Stimulated activated CD8-positive, alpha-beta memory T cell treated with anti-CD3 and anti-CD28 coated beads, Interleukin-7, amount 100 ng/mL, for 4 hours (primary cell): ENCODE measurements around the gene MIA.
"Not testable (repeated sequence)": the region's sequence is repeated elsewhere in the genome, so short reads cannot be mapped to it uniquely, and the experiment has no call there.

Source experiments
- DNase-seq, 2 donors: peaks; one replicate each; pipeline ENCODE4 v3.0.0-alpha.2; 2020; ENCODE audit warnings: low read depth in 2 of 2

The MIA gene

DNA sequence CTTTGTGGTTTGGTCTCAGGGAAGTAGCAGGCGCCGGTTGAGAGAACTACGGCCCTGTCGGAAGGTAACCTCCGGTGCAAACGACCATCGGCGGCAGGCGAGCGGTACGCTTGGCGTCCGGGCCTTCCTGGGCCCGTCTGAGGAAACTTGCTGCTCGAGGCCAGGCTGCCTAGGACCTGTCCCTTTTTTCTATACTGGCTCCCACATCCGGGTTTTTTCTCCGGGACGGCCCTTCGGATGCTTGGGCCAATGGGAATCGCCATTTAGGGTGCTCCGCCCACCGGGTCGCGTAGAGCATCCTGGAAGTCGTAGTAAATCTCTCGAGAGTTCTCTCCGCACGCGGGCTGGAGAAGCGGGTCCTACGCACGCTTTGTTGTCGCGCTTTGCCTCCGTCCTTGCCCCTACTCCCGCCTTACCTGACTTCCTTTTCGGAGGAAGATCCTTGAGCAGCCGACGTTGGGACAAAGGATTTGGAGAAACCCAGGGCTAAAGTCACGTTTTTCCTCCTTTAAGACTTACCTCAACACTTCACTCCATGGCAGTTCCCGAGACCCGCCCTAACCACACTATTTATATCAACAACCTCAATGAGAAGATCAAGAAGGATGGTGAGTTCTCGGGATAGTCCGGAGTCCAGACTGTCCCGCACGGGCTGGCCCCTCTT, 24.3 kb upstream of the MIA start, which contains the start of gene SNRPA:
Gene SNRPA, plus strand, starts transcription at position 330 of the 664 bp plus-strand sequence. Its CDS starts 206 bp downstream, at position 536.
- DNase-seq = peak; percentile 93 to 95

DNA sequence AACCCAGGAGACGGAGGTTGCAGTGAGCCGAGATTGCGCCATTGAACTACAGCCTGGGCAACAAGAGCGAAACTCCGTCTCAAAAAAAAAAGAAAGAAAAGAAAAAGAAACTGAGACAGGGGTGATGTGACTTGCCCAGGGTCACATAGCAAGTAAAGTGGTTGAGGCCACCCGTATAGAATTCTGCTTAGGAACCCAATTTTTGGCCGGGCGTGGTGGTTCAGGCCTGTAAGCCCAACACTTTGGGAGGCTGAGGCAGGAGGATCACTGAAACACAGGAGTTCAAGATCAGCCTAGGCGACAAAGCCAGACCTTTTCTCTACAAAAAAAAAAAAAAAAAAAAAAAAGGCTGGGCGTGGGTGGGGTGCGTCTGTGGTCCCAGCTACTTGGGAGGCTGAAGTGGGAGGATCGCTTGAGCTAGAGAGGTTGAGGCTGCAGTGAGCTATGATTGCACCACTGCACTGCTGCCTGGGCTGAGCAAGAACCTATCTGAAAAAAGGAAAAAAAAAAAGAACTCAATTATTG, 23.0 kb upstream of the MIA start:
- DNase-seq = no peak

DNA sequence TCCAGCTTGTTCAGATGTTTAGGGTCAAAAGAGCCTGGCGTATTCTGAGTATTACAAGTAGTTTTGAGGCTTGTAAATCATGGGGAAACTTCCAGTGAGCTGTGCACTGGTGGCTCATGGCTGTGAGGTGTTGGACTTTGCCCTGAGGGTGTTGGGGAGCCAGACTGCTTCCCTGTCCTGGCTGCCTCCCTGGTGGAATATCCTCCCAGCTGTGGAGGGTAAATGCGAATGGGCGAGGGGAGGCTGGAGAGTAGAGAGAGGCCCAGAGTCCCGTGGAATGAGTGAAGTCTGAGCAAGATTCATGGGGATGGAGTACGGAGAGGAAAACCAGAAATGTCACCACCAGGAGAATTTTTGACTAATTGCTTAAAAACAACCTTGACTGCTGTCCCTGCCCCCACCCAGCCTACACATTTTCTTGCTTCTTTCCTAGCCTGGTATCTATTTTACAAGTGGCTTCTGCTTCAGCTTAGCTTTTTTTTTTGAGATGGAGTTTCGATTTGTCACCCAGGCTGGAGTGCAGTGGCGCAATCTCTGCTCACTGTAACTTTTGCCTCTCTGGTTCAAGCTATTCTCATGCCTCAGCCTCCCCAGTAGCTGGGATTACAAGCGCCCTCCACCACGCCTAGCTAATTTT, 20.6 kb upstream of the MIA start:
- DNase-seq = peak; percentile 43

DNA sequence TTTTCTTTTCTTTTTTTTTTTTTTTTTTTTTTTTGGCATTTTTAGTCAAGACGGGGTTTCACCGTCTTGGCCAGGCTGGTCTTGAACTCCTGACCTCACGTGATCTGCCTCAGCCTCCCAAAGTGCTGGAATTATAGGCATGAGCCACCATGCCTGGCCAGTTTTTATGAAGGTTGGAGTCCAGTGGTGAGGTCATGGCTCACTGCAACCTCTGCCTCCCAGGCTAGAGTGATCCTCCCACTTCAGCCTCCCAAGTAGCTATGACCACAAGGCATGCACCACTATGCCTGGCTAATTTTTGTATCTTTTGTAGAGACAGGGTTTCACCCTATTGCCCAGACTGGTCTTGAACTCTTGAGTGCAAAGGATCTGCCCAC, 20.1 kb upstream of the MIA start:
- DNase-seq = no peak

DNA sequence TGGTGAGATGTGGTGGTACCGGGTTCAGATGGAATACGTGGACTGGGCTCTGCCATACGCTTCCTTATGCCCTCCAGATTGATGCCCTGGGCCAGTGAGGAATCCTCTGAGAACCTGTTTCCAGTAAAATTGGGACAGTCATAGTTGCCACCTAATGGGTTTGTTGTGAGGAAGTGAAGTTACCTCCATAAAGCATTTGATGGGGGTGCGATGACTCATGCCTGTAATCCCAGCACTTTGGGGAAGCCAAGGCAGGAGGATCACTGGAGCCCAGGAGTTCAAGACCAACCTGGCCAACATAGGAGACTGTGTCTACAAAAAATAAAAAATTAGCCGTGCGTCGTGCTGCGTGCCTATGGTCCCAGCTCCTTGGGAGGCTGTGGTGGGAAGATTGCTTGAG, 19.5 kb upstream of the MIA start:
- DNase-seq = no peak

DNA sequence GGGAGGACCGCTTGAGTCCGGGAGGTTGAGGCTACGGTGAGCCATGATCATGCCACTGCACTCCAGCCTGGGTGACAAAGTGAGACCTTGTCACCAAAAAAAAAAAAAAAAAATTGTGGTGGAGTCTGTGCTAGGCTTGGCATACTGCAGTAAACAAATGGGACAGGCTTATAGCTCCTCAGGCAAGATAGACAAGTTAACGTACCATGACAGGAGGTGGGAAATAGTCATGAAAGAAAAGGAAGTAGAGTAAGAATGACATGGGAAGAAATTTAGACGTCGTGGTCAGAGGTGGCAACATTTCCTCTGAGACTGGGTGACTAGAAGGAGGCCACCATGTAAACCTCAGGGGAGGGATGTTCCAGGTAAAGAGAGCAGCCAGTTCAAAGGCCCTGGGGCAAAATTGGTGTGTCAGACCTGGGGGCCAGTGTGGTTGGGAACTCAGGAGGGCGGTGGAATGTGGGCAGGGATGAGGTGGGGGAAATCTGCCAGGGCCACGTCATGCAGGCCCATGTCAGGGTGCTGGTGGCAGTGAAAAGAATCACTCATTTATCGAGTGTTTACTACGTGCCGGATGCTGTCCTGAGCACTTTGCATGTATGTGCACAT, 18.7 kb upstream of the MIA start:
- peak; percentile 25 to 42 for DNase-seq

DNA sequence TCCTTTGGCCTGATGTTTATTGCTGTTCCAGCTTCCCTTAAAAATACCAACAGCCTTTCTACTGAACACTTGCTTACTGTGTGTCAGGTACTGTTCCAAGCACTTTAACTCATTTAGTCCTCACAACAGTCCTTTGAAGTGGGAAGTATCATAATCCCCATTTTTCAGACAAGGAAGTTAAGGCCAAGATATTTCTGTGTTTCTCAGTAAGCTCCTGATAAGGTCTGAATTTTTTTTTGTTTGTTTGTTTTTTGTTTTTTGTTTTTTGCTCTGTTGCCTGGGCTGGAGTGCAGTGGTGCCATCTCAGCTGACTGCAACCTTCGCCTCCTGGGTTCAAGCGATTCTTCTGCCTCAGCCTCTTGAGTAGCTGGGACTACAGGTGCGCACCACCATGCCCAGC, 16.8 kb upstream of the MIA start:
- no peak for DNase-seq

DNA sequence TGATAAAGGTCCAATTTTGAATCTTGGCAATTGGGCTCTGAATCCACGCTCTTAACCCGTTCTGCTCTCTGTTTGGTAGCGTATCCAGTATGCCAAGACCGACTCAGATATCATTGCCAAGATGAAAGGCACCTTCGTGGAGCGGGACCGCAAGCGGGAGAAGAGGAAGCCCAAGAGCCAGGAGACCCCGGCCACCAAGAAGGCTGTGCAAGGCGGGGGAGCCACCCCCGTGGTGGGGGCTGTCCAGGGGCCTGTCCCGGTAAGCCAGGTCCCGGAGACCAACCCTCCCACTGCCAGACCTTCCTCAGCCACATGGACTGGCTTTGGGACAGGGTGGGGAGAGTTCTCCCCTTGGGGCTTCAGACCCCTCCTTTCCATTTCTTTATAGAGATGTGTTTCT, 16.0 kb upstream of the MIA start:
- DNase-seq = no peak

DNA sequence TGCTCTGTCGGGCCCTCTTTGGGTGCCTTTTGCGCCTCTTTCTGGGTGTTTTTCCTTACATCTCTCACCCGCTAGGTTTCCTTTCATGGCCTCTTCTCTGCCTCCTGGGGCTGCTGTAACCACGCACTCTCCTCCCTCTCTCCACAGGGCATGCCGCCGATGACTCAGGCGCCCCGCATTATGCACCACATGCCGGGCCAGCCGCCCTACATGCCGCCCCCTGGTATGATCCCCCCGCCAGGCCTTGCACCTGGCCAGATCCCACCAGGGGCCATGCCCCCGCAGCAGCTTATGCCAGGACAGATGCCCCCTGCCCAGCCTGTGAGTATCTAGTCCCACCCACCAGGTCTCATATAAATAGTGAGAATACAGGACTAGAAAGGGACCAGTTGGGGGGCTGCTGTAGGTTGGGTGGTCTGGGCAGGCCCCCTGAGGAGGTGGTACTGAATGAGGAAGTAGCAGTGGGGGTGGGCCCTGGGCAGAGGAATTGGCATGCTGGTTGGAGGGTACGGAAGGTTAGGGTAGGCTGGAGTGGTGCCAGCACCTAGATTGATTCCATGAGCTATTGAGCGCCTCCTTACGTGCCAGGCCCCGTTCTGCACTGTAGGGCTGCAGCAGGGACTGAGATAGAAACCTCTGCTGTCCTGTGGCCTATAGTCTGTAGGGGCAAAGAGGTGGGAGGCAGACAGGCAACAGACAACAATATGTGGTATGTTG, 12.4 kb upstream of the MIA start:
- no peak for DNase-seq

DNA sequence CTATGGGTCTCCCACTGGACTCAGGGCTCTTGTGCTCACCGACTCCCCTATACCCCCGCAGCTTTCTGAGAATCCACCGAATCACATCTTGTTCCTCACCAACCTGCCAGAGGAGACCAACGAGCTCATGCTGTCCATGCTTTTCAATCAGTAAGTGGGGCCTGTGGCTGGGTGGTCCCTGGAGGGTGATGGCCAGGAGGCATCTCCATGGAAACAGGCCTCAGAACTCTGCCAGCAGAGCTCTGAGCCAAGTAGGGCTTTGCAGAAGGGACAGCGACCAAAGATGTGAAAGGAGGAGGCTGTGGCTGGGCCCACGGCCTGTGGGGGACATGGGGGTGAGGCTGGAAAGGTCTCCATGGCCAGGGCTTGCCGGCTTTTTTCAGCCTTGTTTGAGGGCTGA, 11.8 kb upstream of the MIA start:
- no peak for DNase-seq

DNA sequence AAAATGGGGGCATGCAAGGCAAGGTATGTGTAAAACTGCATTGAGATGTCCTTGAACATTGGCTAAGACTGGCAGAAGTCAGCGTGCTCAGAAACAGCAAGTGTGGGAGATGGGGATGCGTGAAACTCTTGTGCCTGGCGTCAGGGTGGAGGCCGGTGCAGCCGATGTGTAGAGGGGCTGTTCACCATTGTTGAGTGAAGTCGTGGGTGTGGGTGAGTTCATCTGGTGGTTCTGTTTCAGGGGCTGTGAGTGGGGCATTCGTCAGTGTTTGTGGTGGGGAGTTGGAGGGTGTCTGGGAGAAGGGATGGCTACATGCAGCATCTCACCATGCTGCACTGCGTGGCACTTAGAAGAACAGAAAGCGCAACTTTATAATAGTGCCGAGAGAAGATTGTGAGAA, 11.4 kb upstream of the MIA start:
- DNase-seq = no peak

DNA sequence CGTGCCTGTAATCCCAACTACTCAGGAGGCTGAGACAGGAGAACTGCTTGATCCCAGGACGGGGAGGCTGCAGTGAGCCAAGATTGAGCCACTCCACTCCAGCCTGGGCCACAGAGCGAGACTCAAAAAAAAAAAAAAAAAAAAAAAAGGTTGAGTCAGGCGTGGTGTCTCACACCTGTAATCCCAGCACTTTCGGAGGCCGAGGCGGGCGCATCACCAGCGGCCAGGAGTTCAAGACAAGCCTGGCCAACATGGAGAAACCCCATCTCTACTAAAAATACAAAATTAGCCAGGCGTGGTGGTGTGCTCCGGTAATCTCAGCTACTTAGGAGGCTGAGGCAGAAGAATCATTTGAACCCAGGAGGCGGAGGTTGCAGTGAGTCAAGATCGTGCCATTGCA, 8.9 kb upstream of the MIA start:
- DNase-seq = not testable (repeated sequence)

DNA sequence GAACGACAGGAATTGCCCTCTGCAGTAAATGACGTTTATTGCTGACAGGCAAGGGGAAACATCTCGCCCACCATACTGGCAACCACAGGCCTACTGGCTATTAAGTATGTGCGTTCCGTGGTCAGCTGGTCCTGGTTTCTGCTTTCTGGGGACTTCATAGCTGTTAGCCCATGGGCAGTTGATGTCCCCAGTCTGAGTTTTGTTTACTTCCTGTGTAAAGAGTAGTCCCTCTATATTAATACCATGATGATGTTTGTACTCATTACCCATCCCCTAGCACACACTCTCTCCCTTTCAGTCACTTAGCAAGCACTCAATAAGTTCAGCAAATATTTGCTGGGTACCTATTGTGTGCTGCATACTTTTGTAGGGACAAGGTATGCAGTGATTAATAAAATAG, 6.5 kb upstream of the MIA start:
- no peak for DNase-seq

DNA sequence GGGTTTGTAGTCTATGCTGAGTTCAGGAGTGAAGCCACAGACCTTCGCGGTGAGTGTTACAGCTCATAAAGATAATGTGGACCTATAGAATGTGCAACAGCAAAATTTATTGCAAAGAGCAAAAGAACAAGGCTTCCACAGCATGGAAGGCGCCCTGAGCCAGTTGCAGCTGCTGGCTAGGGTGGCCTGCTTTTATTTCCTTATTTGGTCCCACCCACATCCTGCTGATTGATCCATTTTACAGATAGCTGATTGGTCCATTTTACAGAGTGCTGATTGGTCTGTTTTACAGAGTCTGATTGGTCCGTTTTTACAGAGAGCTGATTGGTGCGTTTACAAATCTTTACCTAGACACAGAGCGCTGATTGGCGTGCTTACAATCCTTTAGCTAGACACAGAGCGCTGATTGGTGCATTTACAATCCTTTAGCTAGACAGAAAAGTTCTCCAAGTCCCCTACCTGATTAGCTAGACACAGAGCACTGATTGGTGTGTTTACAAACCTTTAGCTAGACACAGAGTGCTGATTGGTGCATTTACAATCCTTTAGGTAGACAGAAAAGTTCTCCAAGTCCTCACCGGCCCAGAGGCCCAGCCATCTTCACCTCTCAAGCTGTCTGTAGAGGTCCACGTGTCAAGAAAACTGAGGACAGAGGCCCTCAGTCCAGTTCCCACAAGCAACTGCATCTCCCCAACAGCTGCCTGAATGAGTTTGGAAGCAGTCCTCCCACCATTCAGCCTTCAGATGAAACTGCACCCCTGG, 4.0 kb upstream of the MIA start:
- DNase-seq = not testable (repeated sequence)

DNA sequence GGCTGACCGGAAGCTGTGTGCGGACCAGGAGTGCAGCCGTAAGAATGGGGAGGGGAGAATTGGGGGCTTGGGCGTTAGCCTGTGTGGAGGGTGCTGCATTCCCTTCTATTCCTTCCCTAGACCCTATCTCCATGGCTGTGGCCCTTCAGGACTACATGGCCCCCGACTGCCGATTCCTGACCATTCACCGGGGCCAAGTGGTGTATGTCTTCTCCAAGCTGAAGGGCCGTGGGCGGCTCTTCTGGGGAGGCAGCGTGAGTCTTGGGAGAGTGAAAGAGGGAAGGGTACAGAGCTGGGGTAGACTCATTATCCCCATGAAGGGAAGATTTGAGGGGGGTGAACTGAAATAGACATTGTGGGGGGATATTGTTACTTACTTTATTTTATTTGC, 306 bp downstream of the MIA start:
- DNase-seq = no peak

DNA sequence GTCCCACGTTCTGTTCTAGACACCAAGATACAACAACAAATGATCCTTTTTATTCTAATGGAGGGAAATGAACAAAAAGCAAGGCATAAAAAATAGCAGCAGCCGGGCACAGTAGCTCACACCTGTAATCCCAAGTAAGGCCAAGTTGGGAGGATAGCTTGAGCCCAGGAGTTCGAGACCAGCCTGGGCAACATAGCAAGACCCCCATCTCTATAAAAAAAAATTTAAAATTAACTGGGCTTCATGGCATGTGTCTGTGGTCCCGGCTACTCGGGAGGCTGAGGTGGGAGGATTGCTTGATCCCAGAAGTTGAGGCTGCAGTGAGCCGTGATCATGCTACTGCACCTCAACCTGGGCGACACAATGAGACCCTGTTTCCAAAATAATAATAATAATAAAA, 1.0 kb downstream of the MIA start:
- no peak for DNase-seq

DNA sequence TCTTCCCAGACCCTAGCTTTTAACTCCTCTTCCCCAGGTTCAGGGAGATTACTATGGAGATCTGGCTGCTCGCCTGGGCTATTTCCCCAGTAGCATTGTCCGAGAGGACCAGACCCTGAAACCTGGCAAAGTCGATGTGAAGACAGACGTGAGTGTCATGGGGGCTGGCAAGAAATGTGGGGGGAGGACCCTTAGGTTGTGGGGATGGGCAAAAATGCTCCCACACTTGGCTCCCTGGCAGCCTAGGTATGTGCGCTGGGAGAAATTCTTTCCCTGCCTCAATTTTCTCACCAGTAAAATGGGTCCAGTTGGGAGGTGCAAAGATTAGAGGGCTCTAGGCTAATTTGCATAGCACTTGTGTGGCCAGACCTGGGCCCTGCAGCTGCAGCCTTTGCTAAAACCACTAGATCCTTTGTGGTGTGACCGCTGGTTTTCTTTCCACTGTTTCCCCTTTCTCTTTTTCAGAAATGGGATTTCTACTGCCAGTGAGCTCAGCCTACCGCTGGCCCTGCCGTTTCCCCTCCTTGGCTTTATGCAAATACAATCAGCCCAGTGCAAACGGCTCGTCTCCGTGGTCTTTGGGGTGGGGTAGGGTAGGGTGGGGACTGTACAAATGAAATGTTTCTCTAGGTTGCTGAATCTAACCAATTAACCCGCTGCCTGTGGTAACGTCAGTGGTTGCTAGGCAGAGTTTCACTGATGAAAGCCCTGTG, 1.8 kb downstream of the MIA start:
- DNase-seq = peak; percentile 79 to 90

DNA sequence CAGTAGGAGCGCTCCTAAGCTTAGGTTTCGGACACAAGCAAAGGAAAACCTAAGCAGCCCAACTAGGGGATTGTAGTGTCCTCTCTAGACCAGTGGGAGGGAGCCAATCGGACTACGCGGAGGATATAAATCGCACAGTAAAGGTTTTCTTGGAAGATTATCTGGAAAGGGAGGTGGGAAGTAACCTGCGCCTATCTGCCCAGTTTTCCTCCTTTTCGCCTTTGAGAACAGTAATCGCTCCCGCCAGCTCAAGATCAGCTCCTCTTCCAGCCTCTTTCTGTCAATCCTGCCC, 2.3 kb downstream of the MIA start:
- DNase-seq = no peak

DNA sequence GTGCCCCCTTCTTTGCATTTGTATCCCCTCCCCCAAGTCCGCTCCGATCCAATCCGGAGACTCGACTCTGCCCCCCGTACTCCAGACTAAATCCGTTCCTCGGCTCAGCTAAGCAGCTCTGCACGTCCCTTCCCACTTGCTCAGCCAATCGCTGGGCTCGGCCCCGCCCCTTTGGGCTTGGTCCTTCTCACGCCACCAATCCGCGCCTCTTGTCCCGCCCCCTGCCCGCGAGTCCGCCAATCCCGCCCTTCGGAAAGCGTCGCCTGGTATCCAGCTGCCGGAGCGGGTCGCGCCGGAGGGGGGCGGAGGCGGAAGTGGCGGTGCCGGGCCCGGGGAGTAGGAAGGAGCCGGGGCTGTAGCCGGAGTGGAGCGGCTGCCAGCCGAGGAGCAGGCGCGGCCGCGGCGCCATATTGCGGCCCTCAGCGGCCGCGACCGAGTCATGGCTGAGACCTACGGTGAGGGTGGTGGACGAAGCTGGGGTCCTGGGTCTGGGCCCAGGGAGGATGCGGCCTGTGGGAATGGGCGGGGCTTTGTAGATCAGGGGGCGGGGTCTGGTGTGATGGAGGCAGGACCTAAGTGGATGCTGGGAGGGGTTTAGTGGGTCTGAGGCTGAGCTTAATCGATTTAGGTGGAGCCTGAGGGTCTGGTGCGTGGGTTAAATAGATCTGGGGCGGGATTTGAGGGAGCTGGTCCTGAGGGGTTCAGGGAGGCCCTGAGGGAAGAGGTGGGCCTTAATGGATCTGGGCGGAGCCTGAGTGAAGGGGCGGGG, 2.8 kb downstream of the MIA start, which contains the start of gene RAB4B:
Gene RAB4B, plus strand, starts transcription at position 311 of the 769 bp plus-strand sequence. Its CDS starts 129 bp downstream, at position 440.
- DNase-seq = peak; percentile 99 to 100

DNA sequence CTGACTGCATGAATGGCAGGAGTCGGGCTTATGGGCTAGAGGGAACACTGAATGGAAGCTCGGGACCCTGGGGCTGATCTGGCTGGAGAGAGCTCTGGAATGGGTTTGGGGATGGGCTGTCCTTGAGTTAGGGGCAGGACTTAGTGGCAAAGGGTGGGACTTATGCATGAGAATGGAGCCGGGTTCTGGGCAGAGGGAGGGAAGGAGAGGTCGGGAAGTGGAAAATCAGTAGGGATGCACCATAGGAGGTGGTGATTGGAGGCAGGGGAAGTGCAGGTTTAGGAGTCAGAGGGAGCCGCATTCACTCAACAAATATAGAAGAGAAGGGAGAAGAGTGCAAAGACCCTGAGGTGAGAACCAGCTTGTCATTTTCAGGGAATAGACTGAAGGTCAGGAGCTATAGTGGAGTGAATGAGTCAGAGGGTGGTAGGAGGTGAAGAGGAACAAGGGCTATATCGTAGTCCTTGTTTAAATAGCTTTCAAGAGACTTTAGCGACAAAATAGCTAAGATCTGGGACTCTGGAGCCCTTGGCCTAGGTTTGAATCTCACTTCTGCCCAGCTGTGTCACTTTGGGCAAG, 3.5 kb downstream of the MIA start:
- no peak for DNase-seq
